GM18498 (cell line): ENCODE results near the gene PTPN2.

Experiments used
- ATAC-seq: cut with Tn5 transposase; IDR thresholded peaks from one replicate; pipeline ENCODE4 v1.9.1; 2021; ENCODE audit warnings: mild to moderate bottlenecking, moderate library complexity; ENCODE audit not compliant: unreplicated experiment

PTPN2 gene

DNA sequence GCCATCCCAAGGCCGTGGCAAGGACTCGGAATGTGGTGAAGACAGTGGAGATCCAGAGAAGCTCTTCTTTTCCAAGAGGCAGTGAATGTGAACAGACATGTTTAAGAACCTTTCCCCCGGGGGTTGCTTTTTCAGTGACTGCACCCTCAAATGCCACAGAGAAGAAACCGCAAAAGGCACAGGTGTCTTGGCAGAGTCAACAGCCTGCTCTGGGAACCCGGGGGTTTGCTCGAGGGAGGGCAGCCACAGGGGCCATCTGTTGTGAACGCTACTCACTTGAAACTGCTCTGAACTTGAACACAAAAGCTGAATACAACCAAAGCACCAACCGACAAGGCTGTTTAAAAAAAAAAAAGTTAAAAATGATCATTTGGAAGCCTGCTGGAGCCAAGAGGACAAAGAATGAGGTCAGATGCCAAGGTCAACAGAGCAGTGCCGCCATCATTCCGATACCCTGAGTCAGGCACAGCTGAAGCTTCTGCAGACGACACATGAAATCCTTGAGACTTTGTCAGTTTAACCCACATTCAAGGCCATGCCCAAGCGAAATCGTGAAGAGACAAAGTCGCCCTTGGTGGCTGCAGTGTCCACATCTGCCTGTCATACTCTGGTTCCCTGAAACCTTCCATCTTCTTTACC lies 133.8 kb downstream of the PTPN2 start:
- no peak for ATAC-seq

DNA sequence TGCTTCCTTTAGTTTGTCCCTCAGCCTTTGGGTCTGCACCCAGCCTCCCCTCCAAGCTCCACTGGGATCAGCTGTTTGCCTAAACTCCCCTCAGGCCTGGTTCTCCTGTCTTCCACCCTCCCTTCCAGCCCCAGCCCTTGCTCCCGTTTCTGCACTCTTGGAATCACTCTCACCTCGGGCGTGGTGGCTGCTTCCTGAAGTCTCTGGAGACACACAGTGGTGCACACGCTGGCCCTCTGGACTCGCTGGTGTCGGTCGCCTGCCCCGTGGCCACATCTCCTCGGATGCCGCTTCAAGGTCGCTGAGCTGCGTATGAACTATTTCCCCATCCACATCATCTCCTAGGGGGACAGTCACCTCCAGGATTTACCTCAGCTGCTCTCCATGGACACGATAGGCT lies 134.9 kb downstream of the PTPN2 start:
- no peak for ATAC-seq

DNA sequence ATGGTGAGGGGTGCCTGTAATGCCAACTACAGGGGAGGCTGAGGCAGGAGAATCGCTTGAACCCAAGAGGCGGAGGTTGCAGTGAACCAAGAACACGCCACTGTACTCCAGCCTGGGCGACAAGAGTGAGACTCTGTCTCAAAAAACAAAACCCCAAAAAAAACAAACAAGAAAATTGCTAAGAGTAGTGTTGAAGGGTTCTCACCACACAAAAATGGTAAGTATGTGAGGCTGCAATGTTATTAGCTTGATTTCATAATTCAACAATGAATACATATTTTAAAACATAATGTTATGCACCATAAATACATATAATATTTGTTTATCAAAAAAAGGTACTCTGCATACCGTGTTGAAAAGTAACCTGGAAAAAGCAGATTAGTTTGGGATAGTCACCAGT lies 135.4 kb downstream of the PTPN2 start:
- no peak for ATAC-seq

DNA sequence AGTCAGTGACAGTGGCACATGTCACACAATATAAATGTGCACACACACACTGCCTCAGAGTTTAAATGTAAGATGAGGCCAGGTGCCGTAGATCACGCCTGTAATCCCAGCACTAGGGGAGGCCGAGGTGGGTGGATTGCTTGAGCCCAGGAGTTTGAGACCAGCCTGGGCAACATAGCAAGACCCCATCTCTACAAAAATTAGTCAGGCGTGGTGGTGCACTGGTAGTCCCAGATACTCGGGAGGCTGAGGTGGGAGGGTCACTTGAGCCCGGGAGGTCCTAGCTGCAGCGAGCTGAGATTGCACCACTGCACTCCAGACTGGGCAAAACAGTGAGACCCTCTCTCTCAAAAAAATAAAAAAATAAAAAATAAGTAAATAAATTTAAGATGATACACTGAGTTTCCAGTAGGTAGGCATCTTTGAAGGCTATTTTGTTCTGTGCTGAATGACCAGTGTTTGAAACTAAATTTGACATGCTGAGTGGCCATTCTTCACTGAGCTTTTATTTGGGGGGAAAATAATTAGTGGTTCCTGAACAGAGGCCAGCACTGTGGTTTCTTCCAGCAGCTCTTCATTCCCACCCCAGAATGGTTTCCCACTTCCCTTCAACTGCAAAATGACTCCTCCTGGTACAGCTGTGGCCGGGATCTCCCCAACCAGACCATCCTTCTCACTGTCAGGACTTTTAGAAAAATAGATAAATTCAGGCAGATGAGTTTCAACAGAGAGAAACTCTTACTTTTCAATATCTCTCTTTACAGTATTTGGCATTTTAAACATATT lies 136.3 kb downstream of the PTPN2 start:
- ATAC-seq, result no peak

DNA sequence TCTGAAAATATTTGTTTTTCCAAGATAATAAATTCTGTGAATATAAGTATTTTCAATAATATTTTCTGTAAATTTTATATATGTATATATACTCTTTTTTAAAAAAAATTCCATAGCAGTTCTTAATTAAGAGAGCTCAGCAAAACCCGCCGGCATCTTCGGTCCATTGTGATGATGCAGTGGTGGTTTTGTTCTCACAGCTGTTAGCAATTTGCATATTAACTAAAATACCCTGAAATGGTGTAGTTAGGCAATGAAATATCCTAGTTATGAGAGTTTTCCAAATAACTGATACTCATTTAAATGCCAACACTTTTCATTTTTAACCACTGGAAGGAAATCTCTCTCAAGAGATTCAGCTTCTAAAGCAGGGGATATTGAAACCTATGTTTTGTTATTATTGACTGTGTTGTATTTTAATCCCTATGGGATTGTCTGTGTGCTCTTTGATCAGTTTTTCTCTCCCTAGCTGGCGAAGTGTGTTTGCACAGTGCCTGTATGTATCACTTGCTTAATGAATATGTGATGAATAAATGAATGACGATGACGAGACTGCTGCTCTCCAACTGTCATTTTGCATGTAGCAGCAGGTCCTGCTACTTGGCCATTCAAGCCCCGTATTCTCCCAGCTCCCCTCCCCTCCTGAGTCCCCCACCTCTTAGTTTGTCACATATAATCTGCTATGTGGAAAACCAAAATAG lies 138.8 kb downstream of the PTPN2 start:
- ATAC-seq, result no peak

DNA sequence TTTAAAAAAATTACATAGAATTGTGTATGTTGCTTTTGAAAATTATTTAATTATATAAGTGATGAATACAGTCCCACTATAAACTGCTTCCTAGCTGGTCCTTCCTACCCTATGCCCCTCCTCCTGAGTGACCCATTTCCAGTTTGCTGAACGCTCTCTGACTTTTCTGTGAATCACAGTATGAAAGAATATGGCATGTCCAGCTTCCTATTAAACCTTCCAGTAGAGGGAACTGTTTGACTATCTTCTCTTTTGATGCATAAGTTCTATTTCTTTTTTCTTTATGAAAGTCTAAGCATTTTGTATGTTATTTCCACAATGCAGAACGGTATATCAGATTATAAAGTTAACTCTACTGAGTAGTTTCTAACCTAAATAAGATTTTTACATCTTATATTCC lies 139.9 kb downstream of the PTPN2 start:
- ATAC-seq, result no peak

DNA sequence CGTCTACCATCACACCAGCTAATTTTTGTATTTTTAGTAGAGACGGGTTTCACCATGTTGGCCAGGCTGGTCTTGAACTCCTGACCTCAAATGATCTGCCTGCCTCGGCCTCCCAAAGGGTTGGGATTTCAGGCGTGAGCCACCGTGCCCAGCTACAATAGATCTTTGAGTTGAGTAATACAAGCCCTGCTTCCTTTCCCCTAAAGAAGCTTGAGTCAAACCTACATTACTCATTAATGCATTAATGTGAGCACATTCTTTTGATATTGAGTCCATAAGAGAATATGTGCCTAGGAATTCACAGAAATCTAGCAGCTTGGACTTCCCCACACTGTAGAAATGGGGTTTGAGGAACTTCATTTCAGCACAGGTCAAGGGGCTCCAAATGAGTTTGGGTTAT lies 141.6 kb downstream of the PTPN2 start:
- no peak for ATAC-seq
